Trophoblast cell (in vitro differentiated cells and primary cell): Measurements from ENCODE around the gene COA7.
A peak's percentile ranks its signal among the peaks of the same experiment; 100 is the strongest.

Experiments used
- DNase-seq, 2 donors: peaks; one replicate each; pipeline ENCODE4 v3.0.0-alpha.2; 2016
- H2AFZ ChIP-seq: 2 replicates; pipeline ENCODE4 v1.6.1; 2013; ENCODE audit warnings: low read length, moderate library complexity, mild to moderate bottlenecking; ENCODE audit not compliant: insufficient read depth, poor library complexity
- H2AK5ac ChIP-seq: 2 replicates; pipeline ENCODE4 v1.6.1; 2013; ENCODE audit warnings: mild to moderate bottlenecking, low read length
- H2BK120ac ChIP-seq: 2 replicates; pipeline ENCODE4 v1.6.1; 2013; ENCODE audit warnings: low read length, mild to moderate bottlenecking, moderate library complexity; ENCODE audit not compliant: insufficient read depth, poor library complexity
- H2BK12ac ChIP-seq: 2 replicates; pipeline ENCODE4 v1.6.1; 2013; ENCODE audit warnings: mild to moderate bottlenecking, low read length, moderate library complexity
- H2BK5ac ChIP-seq: 2 replicates; pipeline ENCODE4 v1.6.1; 2013; ENCODE audit warnings: low read length, low read depth, moderate library complexity, mild to moderate bottlenecking; ENCODE audit not compliant: poor library complexity
- H3K14ac ChIP-seq: 2 replicates; pipeline ENCODE4 v1.6.1; 2013; ENCODE audit warnings: mild to moderate bottlenecking, low read length
- H3K18ac ChIP-seq: 2 replicates; pipeline ENCODE4 v1.6.1; 2013; ENCODE audit warnings: mild to moderate bottlenecking, low read length
- H3K23ac ChIP-seq: 2 replicates; pipeline ENCODE4 v1.6.1; 2013; ENCODE audit warnings: low read length
- H3K27ac ChIP-seq: 2 replicates; pipeline ENCODE4 v1.5.1; 2013; ENCODE audit warnings: low read depth, mild to moderate bottlenecking, inconsistent platforms, low read length, moderate library complexity
- H3K27me3 ChIP-seq: 2 replicates; pipeline ENCODE4 v1.6.1; 2013; ENCODE audit warnings: inconsistent platforms, mild to moderate bottlenecking, low read length, moderate library complexity; ENCODE audit not compliant: insufficient read depth
- H3K36me3 ChIP-seq, 2 experiments: 1 replicate in 1 of 2; 2 replicates in 1 of 2; pipeline ENCODE4 v1.6.1; 2013; ENCODE audit warnings: low read length in 2 of 2, mild to moderate bottlenecking in 2 of 2, moderate library complexity in 1 of 2; ENCODE audit not compliant: insufficient read depth in 2 of 2, control insufficient read depth in 1 of 2
- H3K4ac ChIP-seq: 2 replicates; pipeline ENCODE4 v1.6.1; 2013; ENCODE audit warnings: low read depth, mild to moderate bottlenecking, low read length, moderate library complexity
- H3K4me1 ChIP-seq, 2 experiments: 1 replicate in 1 of 2; 2 replicates in 1 of 2; pipeline ENCODE4 v1.6.1; 2013; ENCODE audit warnings: low read length in 2 of 2, mild to moderate bottlenecking in 2 of 2, moderate library complexity in 1 of 2; ENCODE audit not compliant: insufficient read depth in 2 of 2, control insufficient read depth in 1 of 2
- H3K4me2 ChIP-seq: 2 replicates; pipeline ENCODE4 v1.6.1; 2013; ENCODE audit warnings: inconsistent platforms, mild to moderate bottlenecking, low read length, moderate library complexity
- H3K4me3 ChIP-seq: 2 replicates; pipeline ENCODE4 v1.5.1; 2013; ENCODE audit warnings: mild to moderate bottlenecking, low read depth, low read length, inconsistent platforms
- H3K79me1 ChIP-seq: one replicate; pipeline ENCODE4 v1.6.1; 2013; ENCODE audit warnings: low read length
- H3K79me2 ChIP-seq: 2 replicates; pipeline ENCODE4 v1.6.1; 2013; ENCODE audit warnings: low read length, mild to moderate bottlenecking; ENCODE audit not compliant: control insufficient read depth, insufficient read depth, poor library complexity
- H3K9ac ChIP-seq: 2 replicates; pipeline ENCODE4 v1.6.1; 2013; ENCODE audit warnings: mild to moderate bottlenecking, low read length
- H3K9me3 ChIP-seq: 2 replicates; pipeline ENCODE4 v1.6.1; 2013; ENCODE audit warnings: low read depth, mild to moderate bottlenecking, control low read depth, inconsistent platforms, low read length; ENCODE audit not compliant: insufficient read depth
- H4K12ac ChIP-seq: 2 replicates; pipeline ENCODE4 v1.6.1; 2013; ENCODE audit warnings: low read depth, mild to moderate bottlenecking, low read length, moderate library complexity
- H4K8ac ChIP-seq: 2 replicates; pipeline ENCODE4 v1.6.1; 2013; ENCODE audit warnings: low read depth, mild to moderate bottlenecking, low read length, moderate library complexity
- H4K91ac ChIP-seq: one replicate; pipeline ENCODE4 v1.6.1; 2013; ENCODE audit warnings: low read depth, mild to moderate bottlenecking, low read length, moderate library complexity
- WGBS: extraction: QIAGEN DNeasy Blood & Tissue Kit; methylation state at CpG from one replicate; pipeline ENCODE4 v1.1.7; 2013; ENCODE audit warnings: missing lambda C conversion rate; ENCODE audit not compliant: insufficient read length, insufficient coverage; ENCODE audit errors: extremely low coverage; 5-methylcytosine and 5-hydroxymethylcytosine counted together

Gene COA7

GRCh38 chr1:52665006-52665941 lies 32.9 kb downstream of the COA7 start:
- Histone ChIP-seq H3K36me3 (no peaks in the 10 kb centered on the region), H4K12ac (no peak overlapping the region), H3K79me2 (peaks cover 2% of the 10 kb centered on the region), H3K4me2 (no peak overlapping the region), H2BK120ac (peak overlapping the region; percentile 37), H2AFZ (no peak overlapping the region), H3K14ac (peak overlapping the region; percentile 40), H2BK5ac (no peak overlapping the region), H3K4me1 (peaks cover 23 to 28% of the 10 kb centered on the region in 2 experiments), H3K4me3 (no peak overlapping the region), H3K9me3 (no peaks in the 10 kb centered on the region), H3K79me1 (peaks cover 29% of the 10 kb centered on the region), H4K91ac (peak overlapping the region; percentile 32), H2AK5ac (peak overlapping the region; percentile 13), H4K8ac (no peak overlapping the region), H3K27ac (no peak overlapping the region), H3K27me3 (no peaks in the 10 kb centered on the region), H3K23ac (no peak overlapping the region), H3K9ac (no peak overlapping the region), H3K4ac (no peak overlapping the region), H2BK12ac (peak overlapping the region; percentile 51), H3K18ac (no peak overlapping the region)
- no peak for DNase-seq
- whole genome bisulfite sequencing: no CpG with 5 or more reads among the region's 8 CpGs

- no peaks in the 10 kb centered on the region for H3K9me3 ChIP-seq
- DNase-seq: no peak
- no peak overlapping the region for H3K4me2 ChIP-seq
- H3K9ac ChIP-seq: no peak overlapping the region
- no peak overlapping the region for H3K27ac ChIP-seq
- no peaks in the 10 kb centered on the region for H3K27me3 ChIP-seq
- no peak overlapping the region for H3K18ac ChIP-seq
- H3K36me3 ChIP-seq: no peaks in the 10 kb centered on the region
- peak overlapping the region; percentile 79 for H4K91ac ChIP-seq
- no peak overlapping the region for H3K23ac ChIP-seq
- H3K79me2 ChIP-seq: peaks cover 2% of the 10 kb centered on the region
- H2BK5ac ChIP-seq: no peak overlapping the region
- no peak overlapping the region for H3K14ac ChIP-seq
- H3K79me1 ChIP-seq: peaks cover 29% of the 10 kb centered on the region
- H2AK5ac ChIP-seq: no peak overlapping the region
- no peak overlapping the region for H4K8ac ChIP-seq
- H3K4me3 ChIP-seq: no peak overlapping the region
- no peak overlapping the region for H4K12ac ChIP-seq
- no CpG with 5 or more reads among the region's 5 CpGs for WGBS
- H2AFZ ChIP-seq: no peak overlapping the region
- H2BK12ac ChIP-seq: no peak overlapping the region
- H2BK120ac ChIP-seq: peak overlapping the region; percentile 57
- H3K4me1 ChIP-seq: peaks cover 27 to 39% of the 10 kb centered on the region in 2 experiments
- H3K4ac ChIP-seq: no peak overlapping the region
These were observed 34.4 kb downstream of the COA7 start for GRCh38 chr1:52663716-52664115.

- Histone ChIP-seq H3K9me3 (no peaks in the 10 kb centered on the region), H3K79me2 (peaks cover 2% of the 10 kb centered on the region), H3K9ac (no peak overlapping the region), H4K91ac (peak overlapping the region; percentile 79), H3K27me3 (no peaks in the 10 kb centered on the region), H3K79me1 (peaks cover 28% of the 10 kb centered on the region), H2BK5ac (peak overlapping the region; percentile 63), H2AFZ (peak overlapping the region; percentile 32), H2AK5ac (peak overlapping the region; percentile 6), H3K14ac (peak overlapping the region; percentile 38), H3K4me1 (peaks cover 24 to 36% of the 10 kb centered on the region in 2 experiments), H3K4me3 (no peak overlapping the region), H3K36me3 (no peaks in the 10 kb centered on the region), H4K8ac (peak overlapping the region; percentile 57), H3K27ac (peak overlapping the region; percentile 85), H4K12ac (peak overlapping the region; percentile 47), H3K4ac (peak overlapping the region; percentile 69), H3K4me2 (peak overlapping the region; percentile 35), H3K18ac (peak overlapping the region; percentile 14), H2BK120ac (peak overlapping the region; percentile 57), H2BK12ac (peak overlapping the region; percentile 39), H3K23ac (no peak overlapping the region)
- no CpG with 5 or more reads among the region's 13 CpGs for WGBS
- DNase-seq: peak in 1 of 2 donors; percentile 46
These were observed 35.4 kb downstream of the COA7 start for GRCh38 chr1:52662645-52663313.

- DNase-seq: no peak
- Histone ChIP-seq H3K4me3 (no peak overlapping the region), H3K9me3 (no peaks in the 10 kb centered on the region), H2BK12ac (peak overlapping the region; percentile 91), H3K79me2 (peaks cover 2% of the 10 kb centered on the region), H3K4ac (no peak overlapping the region), H3K4me2 (no peak overlapping the region), H3K27me3 (no peaks in the 10 kb centered on the region), H2BK5ac (no peak overlapping the region), H4K12ac (no peak overlapping the region), H3K27ac (peak overlapping the region; percentile 14), H3K18ac (no peak overlapping the region), H3K4me1 (peaks cover 24 to 35% of the 10 kb centered on the region in 2 experiments), H3K79me1 (peaks cover 27% of the 10 kb centered on the region), H2AFZ (no peak overlapping the region), H3K23ac (no peak overlapping the region), H4K91ac (peak overlapping the region; percentile 92), H3K9ac (no peak overlapping the region), H3K14ac (no peak overlapping the region), H2BK120ac (peak overlapping the region; percentile 67), H4K8ac (no peak overlapping the region), H3K36me3 (no peaks in the 10 kb centered on the region), H2AK5ac (peak overlapping the region; percentile 51)
- WGBS: no CpG with 5 or more reads among the region's 3 CpGs
These were observed 37.3 kb downstream of the COA7 start for GRCh38 chr1:52660807-52661206.
